ENCODE results near the gene MATN4. TPM values are rescaled to one million over a fixed set of nuclear protein-coding genes. Genes with fewer than 3 reads are reported as not detected.

MATN4 gene
- total RNA-seq, 1 experiment from 2014 or later: not detected

GRCh38 chr20:45347936-45348778 lies 40.1 kb upstream of the MATN4 start, which contains the start of gene SDC4:
Gene SDC4 (minus strand): TSS chr20:45348424. CDS start chr20:45348384, 40 bp downstream.
- intact Hi-C loops (cut with micrococcal nuclease): loop anchor here (5.0 kb wide), 1 partner anchor 69 kb away; the partner anchor contains the start of gene PIGT
- H3K4me1 Mint-ChIP-seq (ENCODE audit: insufficient read depth, unreplicated experiment): peaks cover 20% of the 10 kb centered on the region
- H3K27ac Mint-ChIP-seq (ENCODE audit: low read depth, unreplicated experiment): peak within 1 kb of the TSS; percentile 93
- no peaks in the 10 kb centered on the region for H3K9me3 Mint-ChIP-seq (ENCODE audit: unreplicated experiment)
- peak; percentile 73 for DNase-seq (ENCODE audit: unreplicated experiment)
- H3K27me3 Mint-ChIP-seq (ENCODE audit: insufficient read depth, unreplicated experiment): no peaks in the 10 kb centered on the region
- BruUV-seq (replicated peaks): TSS peak; percentile 46
- ChIA-PET POLR2A (interaction anchor here (0.5 to 37.4 kb wide), 14 partner anchors 12 to 621 kb away, joined by 3 to 1328 read pairs (median 4); partner anchors contain the start of genes PIGT, SDC4 and SYS1), CTCF (interaction anchor here (0.7 to 9.0 kb wide), 13 partner anchors 9 to 431 kb away, joined by 3 to 82 read pairs (median 5); partner anchors contain the start of gene SYS1)
- no peak for TF ChIP-seq CTCF (IDR thresholded peaks at IDR 0.05; ENCODE audit: unreplicated experiment)
- H3K36me3 Mint-ChIP-seq (ENCODE audit: insufficient read depth, unreplicated experiment): no peaks in the 10 kb centered on the region
- peak within 1 kb of the TSS; percentile 89 for H3K4me3 Mint-ChIP-seq (ENCODE audit: unreplicated experiment)

- Mint-ChIP-seq H3K36me3 (ENCODE audit: insufficient read depth, unreplicated experiment) (no peaks in the 10 kb centered on the region), H3K4me3 (ENCODE audit: unreplicated experiment) (peak overlapping the region; percentile 89), H3K4me1 (ENCODE audit: insufficient read depth, unreplicated experiment) (peaks cover 28% of the 10 kb centered on the region), H3K9me3 (ENCODE audit: unreplicated experiment) (no peaks in the 10 kb centered on the region), H3K27me3 (ENCODE audit: insufficient read depth, unreplicated experiment) (no peaks in the 10 kb centered on the region), H3K27ac (ENCODE audit: low read depth, unreplicated experiment) (peak overlapping the region; percentile 93)
- BruUV-seq (replicated peaks): no TSS peak
- ChIA-PET CTCF (interaction anchor here (0.6 to 9.0 kb wide), 14 partner anchors 9 to 431 kb away, joined by 3 to 82 read pairs (median 6); partner anchors contain the start of gene SYS1), POLR2A (interaction anchor here (0.5 to 37.4 kb wide), 20 partner anchors 12 to 1059 kb away, joined by 3 to 1328 read pairs (median 4); partner anchors contain the start of genes DNTTIP1, ELMO2, PIGT and SDC4)
- no peak for TF ChIP-seq CTCF (IDR thresholded peaks at IDR 0.05; ENCODE audit: unreplicated experiment)
- intact Hi-C loops (cut with micrococcal nuclease): loop anchor here (5.0 kb wide), 1 partner anchor 70 kb away; the partner anchor contains the start of gene PIGT
- DNase-seq (ENCODE audit: unreplicated experiment): no peak
These were observed 39.3 kb upstream of the MATN4 start for GRCh38 chr20:45347297-45347935.

- DNase-seq (ENCODE audit: unreplicated experiment): peak; percentile 37
- H3K27me3 Mint-ChIP-seq (ENCODE audit: insufficient read depth, unreplicated experiment): no peaks in the 10 kb centered on the region
- H3K4me1 Mint-ChIP-seq (ENCODE audit: insufficient read depth, unreplicated experiment): peaks cover 33% of the 10 kb centered on the region
- ChIA-PET CTCF (interaction anchor here (0.6 to 9.0 kb wide), 15 partner anchors 10 to 696 kb away, joined by 3 to 82 read pairs (median 5); partner anchors contain the start of gene SYS1), POLR2A (interaction anchor here (0.6 to 37.4 kb wide), 19 partner anchors 11 to 1060 kb away, joined by 3 to 1328 read pairs (median 3); partner anchors contain the start of genes DNTTIP1, ELMO2, PIGT and SDC4)
- BruUV-seq (replicated peaks): no TSS peak
- no peaks in the 10 kb centered on the region for H3K9me3 Mint-ChIP-seq (ENCODE audit: unreplicated experiment)
- intact Hi-C loops (cut with micrococcal nuclease): loop anchor here (5.0 kb wide), 1 partner anchor 70 kb away; the partner anchor contains the start of gene PIGT
- no peaks in the 10 kb centered on the region for H3K36me3 Mint-ChIP-seq (ENCODE audit: insufficient read depth, unreplicated experiment)
- H3K4me3 Mint-ChIP-seq (ENCODE audit: unreplicated experiment): peak overlapping the region; percentile 89
- H3K27ac Mint-ChIP-seq (ENCODE audit: low read depth, unreplicated experiment): peak overlapping the region; percentile 93
- no peak for TF ChIP-seq CTCF (IDR thresholded peaks at IDR 0.05; ENCODE audit: unreplicated experiment)
These were observed 38.8 kb upstream of the MATN4 start for GRCh38 chr20:45346851-45347250.
